Measurements from ENCODE around the gene EML5.

- no peak for TF ChIP-seq CTCF (IDR thresholded peaks at IDR 0.05)
- TF ChIP-seq POLR2A (IDR thresholded peaks at IDR 0.05): no peak
These were observed 153.5 kb downstream of the EML5 start for GRCh38 chr14:88639221-88639620.

All from prostate gland (tissue), 2 donors.